ENCODE results near the gene NADSYN1.

- TF ChIP-seq POLR2A (IDR thresholded peaks at IDR 0.05): no peak
- TF ChIP-seq, protein P1, sequence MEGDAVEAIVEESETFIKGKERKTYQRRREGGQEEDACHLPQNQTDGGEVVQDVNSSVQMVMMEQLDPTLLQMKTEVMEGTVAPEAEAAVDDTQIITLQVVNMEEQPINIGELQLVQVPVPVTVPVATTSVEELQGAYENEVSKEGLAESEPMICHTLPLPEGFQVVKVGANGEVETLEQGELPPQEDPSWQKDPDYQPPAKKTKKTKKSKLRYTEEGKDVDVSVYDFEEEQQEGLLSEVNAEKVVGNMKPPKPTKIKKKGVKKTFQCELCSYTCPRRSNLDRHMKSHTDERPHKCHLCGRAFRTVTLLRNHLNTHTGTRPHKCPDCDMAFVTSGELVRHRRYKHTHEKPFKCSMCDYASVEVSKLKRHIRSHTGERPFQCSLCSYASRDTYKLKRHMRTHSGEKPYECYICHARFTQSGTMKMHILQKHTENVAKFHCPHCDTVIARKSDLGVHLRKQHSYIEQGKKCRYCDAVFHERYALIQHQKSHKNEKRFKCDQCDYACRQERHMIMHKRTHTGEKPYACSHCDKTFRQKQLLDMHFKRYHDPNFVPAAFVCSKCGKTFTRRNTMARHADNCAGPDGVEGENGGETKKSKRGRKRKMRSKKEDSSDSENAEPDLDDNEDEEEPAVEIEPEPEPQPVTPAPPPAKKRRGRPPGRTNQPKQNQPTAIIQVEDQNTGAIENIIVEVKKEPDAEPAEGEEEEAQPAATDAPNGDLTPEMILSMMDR (IDR thresholded peaks at IDR 0.05): no peak
Measured at GRCh38 chr11:71505001-71505400, 52.0 kb downstream of the NADSYN1 start.
